Skeletal muscle tissue (tissue), 4 donors: ENCODE results near the gene PCBP2. TPM values are rescaled to one million over a fixed set of nuclear protein-coding genes. Genes with fewer than 3 reads are reported as not detected.

Source experiments
- H3K27ac ChIP-seq: one replicate; pipeline ENCODE4 v1.7.0; 2013; ENCODE audit warnings: mild to moderate bottlenecking, low read depth, low read length, inconsistent platforms
- H3K27me3 ChIP-seq, 3 donors: one replicate each; pipeline ENCODE4 v1.7.0; 2013; ENCODE audit warnings: low read length in 3 of 3; ENCODE audit not compliant: control insufficient read depth in 3 of 3, insufficient read depth in 3 of 3
- H3K36me3 ChIP-seq, 3 donors: one replicate each; pipeline ENCODE4 v1.7.0; 2013; ENCODE audit warnings: low read length in 3 of 3; ENCODE audit not compliant: control insufficient read depth in 3 of 3, insufficient read depth in 3 of 3
- H3K4me1 ChIP-seq, 3 donors: one replicate each; pipeline ENCODE4 v1.7.0; 2013; ENCODE audit warnings: low read length in 3 of 3, mild to moderate bottlenecking in 3 of 3; ENCODE audit not compliant: control insufficient read depth in 3 of 3, insufficient read depth in 3 of 3
- H3K4me3 ChIP-seq, 3 donors: one replicate each; pipeline ENCODE4 v1.7.0; 2013; ENCODE audit warnings: low read length in 3 of 3
- H3K9ac ChIP-seq, 3 donors: one replicate each; pipeline ENCODE4 v1.7.0; 2013; ENCODE audit warnings: low read length in 3 of 3, mild to moderate bottlenecking in 3 of 3, moderate library complexity in 2 of 3, low read depth in 1 of 3
- H3K9me3 ChIP-seq, 3 donors: one replicate each; pipeline ENCODE4 v1.7.0; 2013; ENCODE audit warnings: low read length in 3 of 3; ENCODE audit not compliant: control insufficient read depth in 3 of 3
- total RNA-seq: library from RNA; depleted of rRNA; stranded (reverse); fragments of >200 nt; gene quantifications from one replicate; pipeline ENCODE4 v1.2.3, GENCODE V29; 2014
- donor health status: Osteomylitis.

The PCBP2 gene
- total RNA-seq, 1 donor from 2014 or later = 281 TPM

- no peaks in the 10 kb centered on the region for H3K27me3 ChIP-seq
- H3K4me3 ChIP-seq = no peak overlapping the region
- H3K9ac ChIP-seq = no peak overlapping the region
- H3K36me3 ChIP-seq = peaks cover 72 to 93% (median 91%) of the 10 kb centered on the region in 3 donors
- peak overlapping the region; percentile 32 for H3K27ac ChIP-seq
- no peaks in the 10 kb centered on the region for H3K9me3 ChIP-seq
- H3K4me1 ChIP-seq = peaks cover 56 to 74% (median 60%) of the 10 kb centered on the region in 3 donors
Observed at GRCh38 chr12:53459097-53459496, 7.2 kb downstream of the PCBP2 start.

DNA sequence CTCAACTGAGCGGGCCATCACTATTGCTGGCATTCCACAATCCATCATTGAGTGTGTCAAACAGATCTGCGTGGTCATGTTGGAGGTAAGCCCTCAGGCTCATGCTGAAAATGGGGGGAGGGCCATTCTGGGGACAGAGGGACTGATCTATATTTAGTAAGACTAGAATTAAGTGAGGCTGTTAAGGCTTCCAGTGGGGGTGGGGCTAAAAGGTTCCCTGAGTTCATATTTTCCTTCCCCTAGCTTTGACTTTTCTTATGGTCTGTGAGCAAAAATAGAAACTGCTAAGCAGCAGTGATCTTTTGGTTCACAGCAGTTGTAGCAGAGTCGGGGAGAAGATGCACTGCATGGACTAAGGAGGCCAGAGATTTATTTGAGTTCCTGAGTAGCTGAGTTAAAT lies 9.2 kb downstream of the PCBP2 start:
- Histone ChIP-seq H3K27me3 (no peaks in the 10 kb centered on the region), H3K36me3 (peaks cover 76 to 92% (median 92%) of the 10 kb centered on the region in 3 donors), H3K9ac (peak overlapping the region; percentile 58 to 63 (median 62)), H3K4me1 (peaks cover 65 to 81% (median 65%) of the 10 kb centered on the region in 3 donors), H3K27ac (peak overlapping the region; percentile 78), H3K9me3 (no peaks in the 10 kb centered on the region), H3K4me3 (peak overlapping the region in 2 of 3 donors; percentile 41 to 46)

- H3K9me3 ChIP-seq = no peaks in the 10 kb centered on the region
- H3K4me1 ChIP-seq = peaks cover 68 to 81% (median 70%) of the 10 kb centered on the region in 3 donors
- H3K27ac ChIP-seq = peak overlapping the region; percentile 78
- H3K9ac ChIP-seq = peak overlapping the region; percentile 58 to 63 (median 62)
- H3K27me3 ChIP-seq = no peaks in the 10 kb centered on the region
- H3K4me3 ChIP-seq = peak overlapping the region in 2 of 3 donors; percentile 41 to 46
- peaks cover 75 to 93% (median 92%) of the 10 kb centered on the region in 3 donors for H3K36me3 ChIP-seq
Observed at GRCh38 chr12:53461591-53461990, 9.7 kb downstream of the PCBP2 start.

GRCh38 chr12:53462935-53463334 lies 11.0 kb downstream of the PCBP2 start:
- Histone ChIP-seq H3K9ac (peak overlapping the region in 2 of 3 donors; percentile 51 to 57), H3K4me3 (peak overlapping the region in 1 of 3 donors; percentile 2), H3K27me3 (no peaks in the 10 kb centered on the region), H3K4me1 (peaks cover 78 to 89% (median 83%) of the 10 kb centered on the region in 3 donors), H3K27ac (peak overlapping the region; percentile 78), H3K36me3 (peaks cover 74 to 93% (median 92%) of the 10 kb centered on the region in 3 donors), H3K9me3 (no peaks in the 10 kb centered on the region)

GRCh38 chr12:53463802-53464560 lies 12.1 kb downstream of the PCBP2 start:
- Histone ChIP-seq H3K4me3 (no peak overlapping the region), H3K9ac (no peak overlapping the region), H3K9me3 (no peaks in the 10 kb centered on the region), H3K4me1 (peaks cover 85 to 92% (median 89%) of the 10 kb centered on the region in 3 donors), H3K36me3 (peaks cover 78 to 95% (median 92%) of the 10 kb centered on the region in 3 donors), H3K27ac (peak overlapping the region; percentile 78), H3K27me3 (no peaks in the 10 kb centered on the region)

DNA sequence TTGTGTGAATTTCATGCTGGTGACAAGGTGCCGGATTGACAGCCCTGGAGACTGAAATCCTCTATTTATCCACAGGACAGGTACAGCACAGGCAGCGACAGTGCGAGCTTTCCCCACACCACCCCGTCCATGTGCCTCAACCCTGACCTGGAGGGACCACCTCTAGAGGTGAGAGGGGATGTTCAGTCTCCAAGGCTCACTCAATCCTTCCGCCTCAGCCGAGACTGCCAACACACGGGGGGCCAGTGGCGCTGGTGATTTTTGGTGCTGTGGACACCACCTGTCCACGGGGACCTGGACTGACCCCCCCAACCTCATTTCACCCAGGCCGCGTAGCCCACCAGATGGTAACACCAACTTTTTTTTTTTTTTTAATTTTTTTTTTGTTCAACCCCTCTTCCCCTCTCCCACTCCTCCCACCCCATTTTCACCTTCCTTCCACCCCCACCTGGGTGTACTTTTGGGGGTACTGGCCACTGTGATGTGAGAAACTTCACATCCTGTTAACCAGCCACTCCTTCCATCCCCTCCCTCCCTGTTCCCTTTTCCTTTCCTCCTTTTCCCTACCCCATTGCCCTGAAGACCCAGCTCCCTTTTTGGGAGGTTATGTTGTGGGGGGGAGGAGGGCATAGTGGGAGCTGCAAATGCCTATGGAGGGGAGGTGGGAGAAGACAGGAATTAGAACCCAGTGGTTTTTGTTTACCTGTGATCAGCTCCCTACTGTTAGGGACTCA lies 12.9 kb downstream of the PCBP2 start:
- H3K27ac ChIP-seq = peak overlapping the region; percentile 61
- H3K36me3 ChIP-seq = peaks cover 80 to 94% (median 93%) of the 10 kb centered on the region in 3 donors

GRCh38 chr12:53465679-53466078 lies 13.8 kb downstream of the PCBP2 start:
- H3K9ac ChIP-seq = peak overlapping the region in 2 of 3 donors; percentile 2 to 43
- peaks cover 79 to 93% (median 92%) of the 10 kb centered on the region in 3 donors for H3K36me3 ChIP-seq
- no peak overlapping the region for H3K4me3 ChIP-seq
- H3K4me1 ChIP-seq = peaks cover 78 to 86% (median 81%) of the 10 kb centered on the region in 3 donors
- peak overlapping the region; percentile 61 for H3K27ac ChIP-seq
- no peaks in the 10 kb centered on the region for H3K9me3 ChIP-seq
- no peaks in the 10 kb centered on the region for H3K27me3 ChIP-seq

More for the DNA sequence above, 12.9 kb downstream of the PCBP2 start:
- H3K4me1 ChIP-seq = peaks cover 82 to 88% (median 86%) of the 10 kb centered on the region in 3 donors
- H3K9me3 ChIP-seq = no peaks in the 10 kb centered on the region
- no peak overlapping the region for H3K4me3 ChIP-seq
- H3K9ac ChIP-seq = peak overlapping the region in 2 of 3 donors; percentile 2 to 63
- no peaks in the 10 kb centered on the region for H3K27me3 ChIP-seq

GRCh38 chr12:53466640-53467039 lies 14.7 kb downstream of the PCBP2 start:
- peak overlapping the region; percentile 61 for H3K27ac ChIP-seq
- H3K9me3 ChIP-seq = no peaks in the 10 kb centered on the region
- peaks cover 73 to 80% (median 74%) of the 10 kb centered on the region in 3 donors for H3K4me1 ChIP-seq
- no peak overlapping the region for H3K4me3 ChIP-seq
- H3K36me3 ChIP-seq = peaks cover 78 to 91% (median 91%) of the 10 kb centered on the region in 3 donors
- H3K27me3 ChIP-seq = no peaks in the 10 kb centered on the region
- no peak overlapping the region for H3K9ac ChIP-seq

GRCh38 chr12:53467082-53467481 lies 15.2 kb downstream of the PCBP2 start:
- Histone ChIP-seq H3K9me3 (no peaks in the 10 kb centered on the region), H3K9ac (no peak overlapping the region), H3K4me1 (peaks cover 70 to 79% (median 71%) of the 10 kb centered on the region in 3 donors), H3K4me3 (no peak overlapping the region), H3K36me3 (peaks cover 77 to 91% (median 91%) of the 10 kb centered on the region in 3 donors), H3K27me3 (no peaks in the 10 kb centered on the region), H3K27ac (peak overlapping the region; percentile 61)
